HG03342 (cell line): ENCODE results near the gene WDR73.

Experiments used
- ATAC-seq: cut with Tn5 transposase; IDR thresholded peaks from one replicate; pipeline ENCODE4 v1.9.1; 2021; ENCODE audit warnings: mild to moderate bottlenecking, moderate library complexity; ENCODE audit not compliant: unreplicated experiment

WDR73 gene

GRCh38 chr15:84621358-84621979 is 32.6 kb downstream of the WDR73 start:
- no peak for ATAC-seq

- ATAC-seq = no peak
Measured at GRCh38 chr15:84620626-84621025, 33.5 kb downstream of the WDR73 start.

GRCh38 chr15:84616235-84616634 is 37.8 kb downstream of the WDR73 start:
- ATAC-seq = no peak

- no peak for ATAC-seq
Measured at GRCh38 chr15:84611631-84612030, 42.5 kb downstream of the WDR73 start.

GRCh38 chr15:84609818-84610525 is 44.1 kb downstream of the WDR73 start:
- ATAC-seq = no peak

GRCh38 chr15:84608707-84609284 is 45.3 kb downstream of the WDR73 start:
- ATAC-seq = no peak

GRCh38 chr15:84606653-84607120 is 47.4 kb downstream of the WDR73 start:
- no peak for ATAC-seq

- no peak for ATAC-seq
Measured at GRCh38 chr15:84605554-84605882, 48.6 kb downstream of the WDR73 start.

GRCh38 chr15:84604826-84605553 is 49.1 kb downstream of the WDR73 start:
- no peak for ATAC-seq

- no peak for ATAC-seq
Measured at GRCh38 chr15:84603630-84604379, 50.3 kb downstream of the WDR73 start.

GRCh38 chr15:84601555-84601838 is 52.6 kb downstream of the WDR73 start:
- no peak for ATAC-seq

GRCh38 chr15:84600687-84601554 is 53.2 kb downstream of the WDR73 start, which contains the start of gene ZSCAN2:
Gene ZSCAN2 (plus strand): TSS chr15:84601009. CDS start chr15:84603928, 2,919 bp downstream.
- peak; percentile 96 for ATAC-seq

- ATAC-seq = peak; percentile 9
Measured at GRCh38 chr15:84600331-84600686, 53.8 kb downstream of the WDR73 start.

- ATAC-seq = no peak
Measured at GRCh38 chr15:84599906-84600305, 54.2 kb downstream of the WDR73 start.

GRCh38 chr15:84598993-84599392 is 55.1 kb downstream of the WDR73 start:
- no peak for ATAC-seq

- peak; percentile 48 for ATAC-seq
Measured at GRCh38 chr15:84598250-84598649, 55.8 kb downstream of the WDR73 start.

GRCh38 chr15:84597296-84597695 is 56.8 kb downstream of the WDR73 start:
- ATAC-seq = no peak

- ATAC-seq = no peak
Measured at GRCh38 chr15:84595660-84596059, 58.4 kb downstream of the WDR73 start.

- ATAC-seq = no peak
Measured at GRCh38 chr15:84594617-84595290, 59.3 kb downstream of the WDR73 start.

- no peak for ATAC-seq
Measured at GRCh38 chr15:84591815-84592214, 62.3 kb downstream of the WDR73 start.
